ENCODE data around the gene CAPN12. TPM values are rescaled to one million over a fixed set of nuclear protein-coding genes. Genes with fewer than 3 reads are reported as not detected.

CAPN12 gene
- total RNA-seq, 1 donor = 1.8 TPM

DNA sequence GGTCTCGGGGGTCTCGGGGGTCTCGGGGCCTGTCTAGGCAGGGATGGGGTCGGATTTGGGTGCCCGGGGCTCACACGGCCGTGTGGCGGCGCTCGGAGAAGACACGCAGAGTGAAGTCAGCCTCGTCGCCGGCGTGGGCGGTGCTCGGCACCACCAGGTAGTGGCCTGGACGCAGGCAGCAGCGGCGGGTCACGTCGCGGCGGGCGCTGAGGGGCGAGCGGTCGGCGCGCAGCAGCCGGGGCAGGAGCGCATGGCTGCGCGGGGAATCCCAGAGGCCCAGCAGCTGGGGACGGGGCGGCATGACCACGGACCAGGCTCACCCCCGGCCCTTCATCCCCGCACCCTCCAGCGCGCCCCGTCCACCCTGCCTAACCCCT, 8.2 kb downstream of the CAPN12 start:
- H3K4me1 ChIP-seq (ENCODE audit: insufficient read depth, low read length) = peaks cover 39% of the 10 kb centered on the region
- no peaks in the 10 kb centered on the region for H3K9me3 ChIP-seq (ENCODE audit: low read depth, low read length)
- H3K27me3 ChIP-seq (ENCODE audit: insufficient read depth, low read length) = no peaks in the 10 kb centered on the region
- no peak overlapping the region for H3K4me3 ChIP-seq (ENCODE audit: low read length)

DNA sequence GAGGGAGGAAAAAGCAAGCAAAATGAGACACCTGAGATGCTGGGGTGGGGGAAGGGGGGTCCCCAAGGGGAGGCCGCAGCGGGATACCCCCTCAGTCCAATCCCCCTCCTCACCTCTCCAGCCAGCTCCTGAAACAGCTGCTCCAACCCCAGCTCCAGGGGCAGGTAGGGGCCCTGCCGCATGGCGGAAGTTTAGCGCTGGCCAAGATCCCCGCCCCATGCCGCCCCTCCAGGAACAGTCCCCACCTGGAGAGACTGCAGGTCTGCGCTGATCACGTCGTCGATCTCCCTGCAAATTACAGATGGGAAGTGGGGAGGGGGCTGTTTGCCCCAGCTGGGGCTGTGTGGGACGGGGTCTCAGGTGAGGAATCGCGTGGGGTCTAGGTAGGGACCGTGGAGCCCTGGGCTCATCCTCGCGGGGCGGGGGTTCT, 9.0 kb downstream of the CAPN12 start:
- peak overlapping the region; percentile 24 for H3K4me3 ChIP-seq (ENCODE audit: low read length)
- H3K4me1 ChIP-seq (ENCODE audit: insufficient read depth, low read length) = peaks cover 39% of the 10 kb centered on the region
- H3K9me3 ChIP-seq (ENCODE audit: low read depth, low read length) = no peaks in the 10 kb centered on the region
- H3K27me3 ChIP-seq (ENCODE audit: insufficient read depth, low read length) = no peaks in the 10 kb centered on the region

DNA sequence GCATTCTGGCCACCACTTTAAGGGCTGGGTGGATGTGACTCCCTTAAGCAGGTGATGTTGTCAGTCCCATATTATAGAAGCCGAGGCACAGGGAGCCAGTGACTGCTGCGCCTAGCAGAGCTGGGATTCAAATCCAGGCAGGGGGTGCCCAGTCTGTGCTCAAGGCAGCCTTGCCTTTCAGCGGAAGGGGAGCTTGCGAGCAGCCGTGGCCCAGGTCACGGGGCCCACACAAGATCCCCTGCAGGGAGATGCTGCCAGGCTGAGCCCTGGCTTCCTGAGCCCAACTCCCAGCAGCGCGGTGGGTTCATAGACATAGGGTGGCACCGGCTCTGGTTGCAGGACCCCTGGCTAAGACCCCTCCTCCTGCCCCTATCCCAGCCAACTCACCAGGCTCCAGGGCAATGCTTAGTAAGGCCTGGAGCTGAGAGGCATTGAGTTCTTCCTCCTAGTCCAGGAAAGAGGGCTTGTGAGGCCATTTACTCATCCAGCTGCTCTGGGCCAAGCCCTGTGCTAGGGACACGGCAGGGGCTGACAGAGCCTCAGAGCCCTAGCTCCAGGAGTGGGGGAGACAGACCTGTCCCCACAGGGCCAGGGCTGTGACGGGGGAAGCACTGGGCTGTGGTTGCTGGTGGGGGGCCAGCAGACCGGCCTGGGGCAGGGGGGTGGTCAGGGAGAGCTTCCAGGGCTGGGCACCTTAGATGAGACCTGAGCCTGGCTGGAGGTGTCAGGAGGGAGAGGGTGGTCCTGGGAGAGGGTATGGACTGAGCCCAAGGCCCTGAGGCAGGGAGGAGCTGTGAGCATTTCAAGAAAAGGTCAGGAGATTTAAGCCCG, 9.6 kb downstream of the CAPN12 start:
- no peaks in the 10 kb centered on the region for H3K9me3 ChIP-seq (ENCODE audit: low read depth, low read length)
- peak overlapping the region; percentile 24 for H3K4me3 ChIP-seq (ENCODE audit: low read length)
- H3K27me3 ChIP-seq (ENCODE audit: insufficient read depth, low read length) = no peaks in the 10 kb centered on the region
- H3K4me1 ChIP-seq (ENCODE audit: insufficient read depth, low read length) = peaks cover 34% of the 10 kb centered on the region

- Histone ChIP-seq H3K4me1 (ENCODE audit: insufficient read depth, low read length) (peaks cover 30% of the 10 kb centered on the region), H3K27me3 (ENCODE audit: insufficient read depth, low read length) (no peaks in the 10 kb centered on the region), H3K9me3 (ENCODE audit: low read depth, low read length) (no peaks in the 10 kb centered on the region), H3K4me3 (ENCODE audit: low read length) (no peak overlapping the region)
These were observed 10.2 kb downstream of the CAPN12 start for GRCh38 chr19:38734176-38734425.

DNA sequence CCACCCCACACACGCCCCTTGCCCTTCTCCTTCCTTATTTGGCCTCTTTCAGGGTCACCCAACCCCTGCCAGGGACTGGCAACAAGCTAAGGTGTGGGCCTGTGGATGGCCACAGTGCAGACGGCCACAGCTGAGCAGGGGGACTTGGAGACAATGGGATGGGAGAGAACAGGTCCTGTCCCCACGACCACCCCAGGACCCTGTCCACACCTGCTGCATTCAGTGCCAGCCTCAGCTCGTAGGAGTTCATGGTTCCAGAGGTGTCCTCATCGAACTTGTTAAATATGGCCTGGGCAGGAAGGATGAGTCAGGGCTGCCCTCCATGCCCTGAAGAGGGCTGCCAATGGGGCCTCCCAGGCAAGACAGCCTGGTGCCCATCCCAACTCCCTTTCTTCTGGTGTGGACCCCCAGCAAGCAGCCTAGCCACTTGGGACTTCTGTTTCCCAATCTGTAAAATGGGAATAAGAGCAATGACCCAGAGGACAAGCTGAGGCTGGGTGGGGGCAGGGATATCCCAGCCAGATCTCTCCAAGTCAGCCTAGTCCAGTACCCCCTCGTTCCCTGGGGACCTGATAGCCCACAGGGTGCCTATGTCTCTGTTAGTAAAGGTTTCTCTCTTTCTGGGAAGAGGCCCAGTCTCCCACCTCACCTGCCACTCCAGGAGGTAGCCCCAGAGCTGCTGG, 10.6 kb downstream of the CAPN12 start:
- Histone ChIP-seq H3K4me3 (ENCODE audit: low read length) (no peak overlapping the region), H3K27me3 (ENCODE audit: insufficient read depth, low read length) (no peaks in the 10 kb centered on the region), H3K4me1 (ENCODE audit: insufficient read depth, low read length) (peaks cover 30% of the 10 kb centered on the region), H3K9me3 (ENCODE audit: low read depth, low read length) (no peaks in the 10 kb centered on the region)

GRCh38 chr19:38733241-38733492, 11.1 kb downstream of the CAPN12 start:
- Histone ChIP-seq H3K9me3 (ENCODE audit: low read depth, low read length) (no peaks in the 10 kb centered on the region), H3K4me3 (ENCODE audit: low read length) (no peak overlapping the region), H3K27me3 (ENCODE audit: insufficient read depth, low read length) (no peaks in the 10 kb centered on the region), H3K4me1 (ENCODE audit: insufficient read depth, low read length) (peaks cover 30% of the 10 kb centered on the region)

DNA sequence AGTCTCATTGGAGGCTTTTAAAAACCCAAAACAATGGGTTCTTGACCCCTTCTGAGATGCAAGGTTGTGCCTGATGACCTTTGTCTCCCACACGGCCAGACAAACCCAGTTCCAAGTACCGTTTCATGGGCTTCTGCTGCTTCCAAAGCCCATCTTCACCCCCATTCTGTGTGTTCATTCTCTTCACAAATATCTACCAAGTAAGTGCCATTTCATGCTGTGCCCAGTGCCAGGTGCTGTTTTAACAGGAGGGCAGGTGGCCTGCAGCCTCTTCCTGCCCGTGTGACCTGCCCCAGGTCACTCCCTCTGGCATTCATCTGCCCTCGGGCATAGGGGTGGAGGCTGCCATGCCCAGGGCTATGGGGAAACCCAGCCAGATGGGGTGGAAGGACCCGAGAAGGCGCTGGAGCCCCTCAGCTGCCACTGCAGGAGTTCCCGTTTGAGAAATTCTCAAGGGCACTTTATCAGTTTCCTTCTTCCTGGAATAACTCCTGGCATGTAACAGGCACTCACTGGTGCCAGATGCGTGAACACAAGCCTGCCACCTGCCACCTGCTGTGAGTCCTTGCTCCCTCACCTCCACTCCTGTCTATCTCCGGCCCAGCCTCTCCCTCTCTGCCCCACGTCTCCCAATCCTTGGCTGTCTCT, 12.5 kb downstream of the CAPN12 start:
- Histone ChIP-seq H3K4me3 (ENCODE audit: low read length) (no peak overlapping the region), H3K9me3 (ENCODE audit: low read depth, low read length) (no peaks in the 10 kb centered on the region), H3K27me3 (ENCODE audit: insufficient read depth, low read length) (no peaks in the 10 kb centered on the region), H3K4me1 (ENCODE audit: insufficient read depth, low read length) (peaks cover 25% of the 10 kb centered on the region)

- no peak overlapping the region for H3K4me3 ChIP-seq (ENCODE audit: low read length)
- peaks cover 21% of the 10 kb centered on the region for H3K4me1 ChIP-seq (ENCODE audit: insufficient read depth, low read length)
- no peaks in the 10 kb centered on the region for H3K27me3 ChIP-seq (ENCODE audit: insufficient read depth, low read length)
- H3K9me3 ChIP-seq (ENCODE audit: low read depth, low read length) = no peaks in the 10 kb centered on the region
These were observed 13.3 kb downstream of the CAPN12 start for GRCh38 chr19:38730731-38731589.

GRCh38 chr19:38730470-38730730, 13.9 kb downstream of the CAPN12 start:
- H3K27me3 ChIP-seq (ENCODE audit: insufficient read depth, low read length) = no peaks in the 10 kb centered on the region
- no peak overlapping the region for H3K4me3 ChIP-seq (ENCODE audit: low read length)
- H3K9me3 ChIP-seq (ENCODE audit: low read depth, low read length) = no peaks in the 10 kb centered on the region
- H3K4me1 ChIP-seq (ENCODE audit: insufficient read depth, low read length) = peaks cover 21% of the 10 kb centered on the region

GRCh38 chr19:38729653-38730469, 14.4 kb downstream of the CAPN12 start:
- H3K9me3 ChIP-seq (ENCODE audit: low read depth, low read length) = no peaks in the 10 kb centered on the region
- H3K4me1 ChIP-seq (ENCODE audit: insufficient read depth, low read length) = peaks cover 16% of the 10 kb centered on the region
- no peak overlapping the region for H3K4me3 ChIP-seq (ENCODE audit: low read length)
- H3K27me3 ChIP-seq (ENCODE audit: insufficient read depth, low read length) = no peaks in the 10 kb centered on the region

GRCh38 chr19:38728752-38729541, 15.3 kb downstream of the CAPN12 start:
- Histone ChIP-seq H3K4me3 (ENCODE audit: low read length) (no peak overlapping the region), H3K9me3 (ENCODE audit: low read depth, low read length) (no peaks in the 10 kb centered on the region), H3K4me1 (ENCODE audit: insufficient read depth, low read length) (peaks cover 7% of the 10 kb centered on the region), H3K27me3 (ENCODE audit: insufficient read depth, low read length) (no peaks in the 10 kb centered on the region)

DNA sequence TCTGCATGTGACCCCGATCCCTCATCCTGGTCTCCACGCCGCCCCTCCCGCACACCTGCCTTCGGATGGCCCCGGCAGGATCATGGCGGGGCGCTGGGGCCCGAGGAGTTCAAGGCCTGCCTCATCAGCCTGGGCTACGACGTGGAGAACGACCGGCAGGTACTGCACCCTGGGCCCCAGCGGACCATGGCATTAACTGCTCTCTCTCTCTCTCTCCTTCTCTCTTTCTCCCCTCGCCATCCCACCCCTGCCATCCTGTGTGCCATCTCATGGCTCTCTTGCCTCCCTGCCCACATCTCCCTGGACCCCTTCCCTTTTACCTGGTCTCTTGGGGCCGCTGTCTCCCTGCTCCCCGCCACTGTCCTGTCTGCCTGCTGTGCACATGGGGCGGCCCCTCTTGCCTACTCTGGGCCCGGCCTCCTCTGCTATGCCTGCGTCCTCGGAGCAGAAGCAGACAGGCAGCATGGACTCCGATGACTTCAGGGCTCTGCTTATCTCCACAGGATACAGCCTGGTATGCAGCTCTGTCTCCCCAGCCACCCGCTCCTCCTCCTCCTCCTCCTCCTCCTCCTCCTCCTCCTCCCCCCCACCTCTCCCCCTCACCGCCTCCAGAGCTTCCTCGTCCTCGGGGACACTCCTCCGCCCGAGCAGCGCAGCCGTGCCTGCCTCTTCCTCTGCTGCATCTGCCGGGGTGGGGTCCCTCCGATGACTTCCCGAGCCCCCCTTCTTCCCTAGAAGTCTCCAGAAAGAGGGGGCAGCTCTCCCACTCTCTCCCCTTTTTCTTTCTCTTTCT, 16.2 kb downstream of the CAPN12 start:
- H3K4me1 ChIP-seq (ENCODE audit: insufficient read depth, low read length) = no peaks in the 10 kb centered on the region
- no peaks in the 10 kb centered on the region for H3K27me3 ChIP-seq (ENCODE audit: insufficient read depth, low read length)
- H3K4me3 ChIP-seq (ENCODE audit: low read length) = no peak overlapping the region
- H3K9me3 ChIP-seq (ENCODE audit: low read depth, low read length) = no peaks in the 10 kb centered on the region

DNA sequence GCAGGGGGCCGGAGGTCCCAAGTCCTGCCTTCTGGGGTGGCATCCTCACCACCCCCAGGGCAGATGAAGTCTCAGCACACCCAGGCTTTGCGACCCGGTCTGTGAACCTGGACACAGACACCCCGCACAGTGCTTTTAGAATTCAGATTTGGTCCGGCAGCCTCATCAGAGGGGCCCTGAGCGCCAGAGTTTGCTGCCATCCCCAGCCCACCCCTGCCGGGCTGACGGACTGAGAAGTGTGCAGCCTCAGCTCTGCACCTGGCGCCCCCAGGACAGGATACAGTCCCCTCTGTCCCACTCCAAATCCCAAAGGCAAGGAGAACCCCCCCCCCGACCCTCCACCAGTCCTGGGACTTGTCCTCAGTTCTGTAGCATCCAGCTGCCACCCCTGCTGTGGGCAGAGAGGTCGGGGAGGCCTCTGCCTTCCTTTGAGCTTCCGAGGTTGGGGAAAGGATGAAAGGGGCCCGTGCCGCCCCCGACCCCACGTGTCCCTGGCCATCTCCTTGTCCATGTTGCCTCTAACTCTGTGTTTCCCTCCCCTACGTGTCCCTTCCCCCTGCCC, 16.9 kb downstream of the CAPN12 start:
- H3K4me3 ChIP-seq (ENCODE audit: low read length) = no peak overlapping the region
- H3K27me3 ChIP-seq (ENCODE audit: insufficient read depth, low read length) = no peaks in the 10 kb centered on the region
- H3K4me1 ChIP-seq (ENCODE audit: insufficient read depth, low read length) = no peaks in the 10 kb centered on the region
- no peaks in the 10 kb centered on the region for H3K9me3 ChIP-seq (ENCODE audit: low read depth, low read length)

Measured in mononuclear cell (primary cell).